Coronary artery (tissue), 2 donors: ENCODE data around the gene TCTN1.
A peak's percentile ranks its signal among the peaks of the same experiment; 100 is the strongest.

Experiments used
- DNase-seq: peaks from one replicate; pipeline ENCODE4 v3.0.0-alpha.2; 2017; ENCODE audit warnings: low spot score
- H3K27ac ChIP-seq, 2 donors: fragments of 200-600 bp; sonication (generic); one replicate each; pipeline ENCODE4 v1.5.1; 2016 to 2019
- H3K4me3 ChIP-seq: fragments of 200-600 bp; sonication (generic); 2 replicates; pipeline ENCODE4 v1.5.1; 2016; ENCODE audit warnings: mild to moderate bottlenecking, moderate library complexity
- CTCF ChIP-seq: fragments of 200-600 bp; sonication (generic); IDR thresholded peaks from one replicate; pipeline ENCODE4 v1.5.1; 2019; ENCODE audit warnings: antibody characterized with exemption

Gene TCTN1

GRCh38 chr12:110683888-110684287 lies 70.0 kb downstream of the TCTN1 start:
- no peak for TF ChIP-seq CTCF
- DNase-seq = no peak
- H3K27ac ChIP-seq = no peak overlapping the region
- H3K4me3 ChIP-seq = no peak overlapping the region

- no peak for DNase-seq
- Histone ChIP-seq H3K27ac (no peak overlapping the region), H3K4me3 (no peak overlapping the region)
- no peak for TF ChIP-seq CTCF
Measured at GRCh38 chr12:110684312-110684836, 70.4 kb downstream of the TCTN1 start.

GRCh38 chr12:110686294-110686903 lies 72.5 kb downstream of the TCTN1 start:
- H3K4me3 ChIP-seq = no peak overlapping the region

GRCh38 chr12:110687396-110688169 lies 73.7 kb downstream of the TCTN1 start:
- no peak for TF ChIP-seq CTCF
- no peak overlapping the region for H3K27ac ChIP-seq
- H3K4me3 ChIP-seq = peak overlapping the region; percentile 76
- no peak for DNase-seq

More at GRCh38 chr12:110686294-110686903, 72.5 kb downstream of the TCTN1 start:
- no peak overlapping the region for H3K27ac ChIP-seq
- TF ChIP-seq CTCF = no peak
- DNase-seq = no peak

GRCh38 chr12:110688446-110689280 lies 74.7 kb downstream of the TCTN1 start, which contains the start of gene HVCN1:
TSS of gene HVCN1 (minus strand) at chr12:110689115. CDS start at chr12:110683245, 5,870 bp downstream.
- H3K27ac ChIP-seq = peak within 1 kb of the TSS; percentile 61 to 83
- peak within 1 kb of the TSS; percentile 76 for H3K4me3 ChIP-seq
- no peak for DNase-seq
- TF ChIP-seq CTCF = no peak

GRCh38 chr12:110689281-110690126 lies 75.6 kb downstream of the TCTN1 start:
- TF ChIP-seq CTCF = no peak
- no peak for DNase-seq
- Histone ChIP-seq H3K27ac (peak overlapping the region; percentile 61 to 83), H3K4me3 (peak overlapping the region; percentile 76)
